Mesendoderm (in vitro differentiated cells): ENCODE measurements around the gene B3GNT3.

Source experiments
- DNase-seq: peaks from one replicate; pipeline ENCODE4 v3.0.0; 2013
- H2AK5ac ChIP-seq: 2 replicates; pipeline ENCODE4 v1.6.1; 2013; ENCODE audit warnings: low read length, inconsistent platforms
- H2BK120ac ChIP-seq: 2 replicates; pipeline ENCODE4 v1.6.1; 2013; ENCODE audit warnings: low read depth, mild to moderate bottlenecking, low read length, moderate library complexity, mixed read lengths
- H2BK15ac ChIP-seq: replicated peaks from 2 replicates; pipeline ENCODE4 v1.6.1; 2013; ENCODE audit warnings: low read depth, mild to moderate bottlenecking, moderate library complexity
- H2BK5ac ChIP-seq: 2 replicates; pipeline ENCODE4 v1.6.1; 2013; ENCODE audit warnings: low read length, inconsistent platforms
- H3K18ac ChIP-seq: 2 replicates; pipeline ENCODE4 v1.6.1; 2013; ENCODE audit warnings: mild to moderate bottlenecking, low read length, mixed read lengths
- H3K23ac ChIP-seq: one replicate; pipeline ENCODE4 v1.6.1; 2013; ENCODE audit warnings: low read length
- H3K27ac ChIP-seq: 2 replicates; pipeline ENCODE4 v1.5.1; 2013; ENCODE audit warnings: low read depth, mild to moderate bottlenecking, inconsistent platforms, low read length, moderate library complexity
- H3K27me3 ChIP-seq: 2 replicates; pipeline ENCODE4 v1.6.1; 2013; ENCODE audit warnings: low read length, control low read depth, mild to moderate bottlenecking, inconsistent platforms; ENCODE audit not compliant: insufficient read depth, poor library complexity
- H3K36me3 ChIP-seq: 2 replicates; pipeline ENCODE4 v1.6.1; 2013; ENCODE audit warnings: low read length, inconsistent platforms; ENCODE audit not compliant: control insufficient read depth, insufficient read depth
- H3K4ac ChIP-seq: one replicate; pipeline ENCODE4 v1.6.1; 2013; ENCODE audit warnings: low read depth, mild to moderate bottlenecking, low read length, moderate library complexity
- H3K4me1 ChIP-seq: 2 replicates; pipeline ENCODE4 v1.6.1; 2013; ENCODE audit warnings: low read depth, low read length, inconsistent platforms; ENCODE audit not compliant: control insufficient read depth
- H3K4me2 ChIP-seq: 2 replicates; pipeline ENCODE4 v1.6.1; 2013; ENCODE audit warnings: low read length
- H3K4me3 ChIP-seq: 2 replicates; pipeline ENCODE4 v1.5.1; 2013; ENCODE audit warnings: mild to moderate bottlenecking, low read length
- H3K56ac ChIP-seq: one replicate; pipeline ENCODE4 v1.6.1; 2013; ENCODE audit warnings: low read length
- H3K79me1 ChIP-seq: 2 replicates; pipeline ENCODE4 v1.6.1; 2013; ENCODE audit warnings: low read length, inconsistent platforms
- H3K79me2 ChIP-seq: 2 replicates; pipeline ENCODE4 v1.6.1; 2013; ENCODE audit warnings: mild to moderate bottlenecking, low read length; ENCODE audit not compliant: control insufficient read depth, insufficient read depth
- H3K9ac ChIP-seq: 2 replicates; pipeline ENCODE4 v1.6.1; 2013; ENCODE audit warnings: low read length, inconsistent platforms
- H4K5ac ChIP-seq: one replicate; pipeline ENCODE4 v1.6.1; 2013; ENCODE audit warnings: low read length
- H4K8ac ChIP-seq: one replicate; pipeline ENCODE4 v1.6.1; 2013; ENCODE audit warnings: low read depth, mild to moderate bottlenecking, control low read depth, low read length, moderate library complexity
- WGBS: extraction: QIAGEN DNeasy Blood & Tissue Kit; methylation state at CpG from one replicate; pipeline ENCODE4 v1.1.7; 2013; ENCODE audit warnings: low lambda C conversion rate, missing lambda C conversion rate; ENCODE audit not compliant: insufficient coverage; ENCODE audit errors: extremely low coverage; 5-methylcytosine and 5-hydroxymethylcytosine counted together

Gene B3GNT3

DNA sequence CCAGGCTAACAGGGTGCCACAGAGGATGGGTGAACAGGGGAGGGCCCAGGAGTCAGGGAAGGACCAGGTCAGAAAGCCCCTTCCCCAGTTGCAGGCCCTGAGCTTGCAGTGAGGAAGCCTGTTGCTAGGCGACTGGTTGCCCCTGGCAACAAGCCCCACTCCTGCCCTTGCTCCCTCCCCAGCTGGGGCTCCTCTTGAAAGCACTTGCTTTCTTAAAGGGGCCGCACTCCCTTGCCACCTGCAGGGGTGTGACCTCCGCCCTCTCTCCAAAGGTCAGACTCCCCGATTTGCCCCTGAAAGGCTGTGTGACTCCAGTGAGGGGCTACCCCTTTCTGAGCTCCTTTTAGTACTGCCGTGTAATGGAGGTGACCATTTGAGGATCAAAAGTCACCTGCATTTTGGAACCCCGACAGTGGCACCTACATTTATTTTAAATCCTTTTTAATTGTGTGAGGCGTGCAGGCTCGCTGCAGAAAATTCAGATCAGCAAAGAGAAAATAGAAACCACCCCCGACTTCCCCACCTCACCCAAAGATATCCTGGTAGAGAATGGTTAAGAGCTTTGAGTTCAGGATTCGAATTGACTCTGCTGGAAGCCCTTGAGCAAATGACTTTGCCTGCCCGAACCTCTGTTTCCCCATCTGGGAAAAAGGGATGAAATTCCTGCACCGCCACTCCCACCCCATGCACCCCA lies 38.8 kb upstream of the B3GNT3 start:
- Histone ChIP-seq H3K27ac (no peak overlapping the region), H3K79me1 (no peaks in the 10 kb centered on the region), H3K4me3 (no peak overlapping the region)

DNA sequence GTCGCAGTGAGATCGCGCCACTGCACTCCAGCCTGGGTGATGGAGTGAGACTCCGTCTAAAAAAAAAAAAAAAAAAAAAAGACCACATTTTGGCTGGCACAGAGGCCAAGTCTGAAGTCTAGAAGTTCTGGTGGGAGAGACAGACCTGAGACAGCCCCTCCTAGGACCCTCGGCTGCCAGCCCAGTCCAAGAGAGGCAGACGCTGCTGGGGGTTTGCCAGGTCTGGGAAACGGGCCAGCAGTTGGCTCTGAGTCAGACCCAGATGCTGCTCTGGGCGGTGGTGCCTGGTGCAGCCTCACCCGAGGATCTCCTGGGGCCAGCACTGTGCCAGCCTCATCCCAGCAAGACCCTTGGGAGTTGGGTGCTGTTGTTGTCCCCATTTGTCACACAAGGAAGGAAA lies 37.8 kb upstream of the B3GNT3 start:
- H4K8ac ChIP-seq: no peak overlapping the region
- H3K4me3 ChIP-seq: no peak overlapping the region
- H3K9ac ChIP-seq: no peak overlapping the region
- H3K4me2 ChIP-seq: no peak overlapping the region
- no peaks in the 10 kb centered on the region for H3K36me3 ChIP-seq
- no peak overlapping the region for H2BK15ac ChIP-seq
- H3K4ac ChIP-seq: no peak overlapping the region
- no peak overlapping the region for H2BK120ac ChIP-seq
- no peaks in the 10 kb centered on the region for H3K27me3 ChIP-seq
- no peak overlapping the region for H3K27ac ChIP-seq
- H3K79me2 ChIP-seq: no peaks in the 10 kb centered on the region
- H2BK5ac ChIP-seq: no peak overlapping the region
- H3K18ac ChIP-seq: no peak overlapping the region
- H2AK5ac ChIP-seq: no peak overlapping the region
- H3K23ac ChIP-seq: no peak overlapping the region
- no CpG with 5 or more reads among the region's 9 CpGs for WGBS
- no peak overlapping the region for H3K56ac ChIP-seq
- no peak overlapping the region for H4K5ac ChIP-seq
- DNase-seq: no peak
- H3K4me1 ChIP-seq: no peaks in the 10 kb centered on the region
- no peaks in the 10 kb centered on the region for H3K79me1 ChIP-seq

More for the DNA sequence above, 38.8 kb upstream of the B3GNT3 start:
- Histone ChIP-seq H3K23ac (no peak overlapping the region), H3K4me1 (no peaks in the 10 kb centered on the region), H4K5ac (no peak overlapping the region), H3K27me3 (no peaks in the 10 kb centered on the region), H3K4me2 (no peak overlapping the region), H2BK120ac (no peak overlapping the region), H3K4ac (no peak overlapping the region), H3K36me3 (no peaks in the 10 kb centered on the region), H2AK5ac (no peak overlapping the region), H2BK15ac (no peak overlapping the region), H3K18ac (no peak overlapping the region), H3K56ac (no peak overlapping the region), H3K9ac (no peak overlapping the region), H4K8ac (no peak overlapping the region), H2BK5ac (no peak overlapping the region), H3K79me2 (no peaks in the 10 kb centered on the region)
- peak; percentile 86 for DNase-seq
- no CpG with 5 or more reads among the region's 12 CpGs for WGBS

DNA sequence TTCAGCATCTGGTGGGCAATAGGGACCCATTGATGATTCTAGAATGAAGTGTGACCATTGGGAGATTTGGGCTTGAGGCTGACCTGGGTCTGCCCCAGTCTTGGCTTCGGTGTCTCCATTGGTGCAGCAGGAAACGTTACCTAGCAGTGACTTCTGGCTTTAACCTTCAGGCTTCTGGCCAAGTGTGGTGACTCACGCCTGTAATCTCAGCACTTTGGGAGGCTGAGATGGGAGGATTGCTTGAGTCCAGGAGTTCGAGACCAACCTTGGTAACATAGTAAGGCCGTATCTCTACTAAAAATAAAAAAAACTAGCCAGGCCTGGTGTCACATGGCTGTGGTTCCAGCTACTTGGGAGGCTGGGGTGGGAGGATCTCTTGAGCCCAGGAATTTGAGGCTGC lies 36.4 kb upstream of the B3GNT3 start:
- Histone ChIP-seq H3K4me3 (no peak overlapping the region), H4K8ac (no peak overlapping the region), H2AK5ac (no peak overlapping the region), H3K27me3 (no peaks in the 10 kb centered on the region), H3K4me2 (no peak overlapping the region), H3K9ac (no peak overlapping the region), H3K56ac (no peak overlapping the region), H3K4me1 (no peaks in the 10 kb centered on the region), H3K36me3 (no peaks in the 10 kb centered on the region), H4K5ac (no peak overlapping the region), H2BK120ac (no peak overlapping the region), H2BK5ac (no peak overlapping the region), H3K27ac (no peak overlapping the region), H3K79me1 (no peaks in the 10 kb centered on the region), H3K23ac (no peak overlapping the region), H3K4ac (no peak overlapping the region), H3K18ac (no peak overlapping the region), H2BK15ac (no peak overlapping the region), H3K79me2 (no peaks in the 10 kb centered on the region)
- DNase-seq: no peak
- WGBS: no CpG with 5 or more reads among the region's 5 CpGs

DNA sequence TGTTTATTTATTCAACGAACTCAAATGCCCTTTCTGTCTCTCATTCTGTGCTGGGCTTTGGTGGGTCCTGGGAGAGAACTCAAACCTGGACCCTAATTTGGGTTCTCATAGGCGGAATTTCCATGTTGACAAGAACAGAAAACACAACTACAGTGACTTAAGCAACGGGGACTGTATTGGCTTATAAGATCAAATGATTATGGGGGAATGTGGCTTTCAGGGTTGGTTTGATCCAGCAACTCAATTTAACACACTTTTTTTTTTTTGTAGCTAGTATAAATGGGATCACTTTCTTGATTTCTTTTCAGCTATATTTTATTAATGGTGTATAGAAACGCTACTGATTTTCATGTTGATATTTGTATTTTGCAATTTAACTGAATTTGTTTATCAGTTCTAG lies 33.8 kb upstream of the B3GNT3 start:
- Histone ChIP-seq H4K5ac (no peak overlapping the region), H3K18ac (no peak overlapping the region), H2BK5ac (no peak overlapping the region), H3K36me3 (no peaks in the 10 kb centered on the region), H4K8ac (no peak overlapping the region), H3K4me1 (no peaks in the 10 kb centered on the region), H2BK15ac (no peak overlapping the region), H2BK120ac (no peak overlapping the region), H3K56ac (no peak overlapping the region), H3K27ac (no peak overlapping the region), H3K9ac (no peak overlapping the region), H3K79me1 (no peaks in the 10 kb centered on the region), H3K79me2 (no peaks in the 10 kb centered on the region), H3K23ac (no peak overlapping the region), H3K4me2 (no peak overlapping the region), H3K4ac (no peak overlapping the region), H2AK5ac (no peak overlapping the region), H3K27me3 (no peaks in the 10 kb centered on the region), H3K4me3 (no peak overlapping the region)
- WGBS: no CpG with 5 or more reads among the region's 4 CpGs
- DNase-seq: no peak

DNA sequence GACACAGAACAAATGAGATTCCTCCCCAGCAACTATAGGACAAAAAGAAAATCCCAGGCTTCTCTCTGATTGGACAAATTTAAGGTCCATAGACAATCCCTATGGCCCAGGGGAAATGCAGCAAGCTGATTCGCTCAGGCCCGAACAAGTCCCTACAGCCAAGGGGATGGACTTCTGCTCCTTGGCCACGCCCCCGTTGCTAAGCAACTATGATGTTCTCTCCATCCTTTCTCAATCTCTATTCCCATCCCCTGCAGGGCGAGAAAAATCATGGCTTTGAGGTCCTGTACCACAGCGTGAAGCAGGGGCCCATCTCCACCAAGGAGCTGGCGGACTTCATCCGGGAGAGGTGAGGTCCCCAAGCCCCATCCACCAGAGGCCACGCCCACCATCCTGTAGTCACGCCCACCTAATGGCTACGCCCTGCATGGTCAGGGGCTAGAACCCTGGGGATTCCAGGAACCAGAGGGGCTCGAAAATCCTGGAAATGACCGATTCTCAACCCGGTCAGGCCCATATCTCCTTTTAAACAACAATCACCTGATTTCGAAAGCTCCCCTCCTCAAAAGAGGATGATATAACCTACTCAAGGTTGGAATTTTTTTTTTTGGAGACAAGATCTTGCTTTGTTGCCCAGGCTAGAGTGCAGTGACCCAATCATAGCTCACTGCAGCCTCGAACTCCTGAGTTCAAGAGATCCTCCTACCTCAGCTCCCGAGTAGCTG lies 32.3 kb upstream of the B3GNT3 start:
- Histone ChIP-seq H4K8ac (no peak overlapping the region), H3K4me3 (no peak overlapping the region), H3K9ac (no peak overlapping the region), H2AK5ac (no peak overlapping the region), H3K18ac (no peak overlapping the region), H3K79me2 (no peaks in the 10 kb centered on the region), H2BK15ac (no peak overlapping the region), H2BK5ac (no peak overlapping the region), H3K27me3 (no peaks in the 10 kb centered on the region), H3K4ac (no peak overlapping the region), H3K79me1 (no peaks in the 10 kb centered on the region), H3K23ac (no peak overlapping the region), H3K27ac (no peak overlapping the region), H3K36me3 (no peaks in the 10 kb centered on the region), H3K4me2 (no peak overlapping the region), H2BK120ac (no peak overlapping the region), H3K56ac (no peak overlapping the region), H3K4me1 (no peaks in the 10 kb centered on the region), H4K5ac (no peak overlapping the region)
- no CpG with 5 or more reads among the region's 17 CpGs for WGBS
- peak; percentile 90 for DNase-seq
